Activated naive CD4-positive, alpha-beta T cell treated with anti-CD3 and anti-CD28 coated beads, Interleukin-2, amount 50 U/mL, for 72 hours (primary cell): ENCODE measurements around the gene JAKMIP1. TPM values are rescaled to one million over a fixed set of nuclear protein-coding genes. Genes with fewer than 3 reads are reported as not detected.

ENCODE experiments used
- ATAC-seq, 2 donors: fragments of 150-1000 bp; cut with Tn5 transposase; 2 replicates each; pipeline ENCODE4 v1.10.0; 2021; ENCODE audit warnings: mild to moderate bottlenecking in 2 of 2, moderate library complexity in 2 of 2
- DNase-seq, 2 donors: peaks; one replicate each; pipeline ENCODE4 v3.0.0; 2021 to 2022; ENCODE audit warnings: low spot score in 2 of 2
- H3K27ac Mint-ChIP-seq, 2 donors: one replicate each; pipeline ENCODE4 v1.8.0; 2022; ENCODE audit warnings: mild to moderate bottlenecking in 2 of 2, mixed read lengths in 2 of 2
- H3K36me3 Mint-ChIP-seq, 2 donors: one replicate each; pipeline ENCODE4 v1.8.0; 2022; ENCODE audit warnings: mixed read lengths in 2 of 2
- H3K9me3 Mint-ChIP-seq, 2 donors: one replicate each; pipeline ENCODE4 v1.8.0; 2022; ENCODE audit warnings: mixed read lengths in 2 of 2
- total RNA-seq, 2 donors: library from RNA; stranded (reverse); gene quantifications; one replicate each; pipeline ENCODE4 v1.2.3, GENCODE V29; 2022

The JAKMIP1 gene
- total RNA-seq, 2 donors from 2014 or later, result 1.3 to 7.4 TPM

GRCh38 chr4:6111354-6111960 lies 88.9 kb downstream of the JAKMIP1 start:
- ATAC-seq (no peak), DNase-seq (no peak)
- peaks cover 0 to 2% of the 10 kb centered on the region in 2 donors for H3K36me3 Mint-ChIP-seq
- no peaks in the 10 kb centered on the region for H3K9me3 Mint-ChIP-seq
- no peak overlapping the region for H3K27ac Mint-ChIP-seq

GRCh38 chr4:6110681-6111353 lies 89.5 kb downstream of the JAKMIP1 start:
- no peak overlapping the region for H3K27ac Mint-ChIP-seq
- DNase-seq (no peak), ATAC-seq (no peak)
- H3K9me3 Mint-ChIP-seq, result no peaks in the 10 kb centered on the region
- peaks cover 0 to 4% of the 10 kb centered on the region in 2 donors for H3K36me3 Mint-ChIP-seq

GRCh38 chr4:6109842-6110560 lies 90.3 kb downstream of the JAKMIP1 start:
- Mint-ChIP-seq H3K36me3 (peaks cover 0 to 4% of the 10 kb centered on the region in 2 donors), H3K27ac (no peak overlapping the region), H3K9me3 (no peaks in the 10 kb centered on the region)
- ATAC-seq, result no peak
- DNase-seq, result no peak

GRCh38 chr4:6107886-6108285 lies 92.5 kb downstream of the JAKMIP1 start:
- Mint-ChIP-seq H3K9me3 (no peaks in the 10 kb centered on the region), H3K36me3 (peaks cover 0 to 4% of the 10 kb centered on the region in 2 donors), H3K27ac (no peak overlapping the region)
- no peak for DNase-seq
- ATAC-seq, result no peak

- DNase-seq, result no peak
- peaks cover 0 to 4% of the 10 kb centered on the region in 2 donors for H3K36me3 Mint-ChIP-seq
- no peaks in the 10 kb centered on the region for H3K9me3 Mint-ChIP-seq
- no peak overlapping the region for H3K27ac Mint-ChIP-seq
- no peak for ATAC-seq
These were observed 93.1 kb downstream of the JAKMIP1 start for GRCh38 chr4:6107114-6107791.

GRCh38 chr4:6106156-6106555 lies 94.2 kb downstream of the JAKMIP1 start:
- DNase-seq (no peak), ATAC-seq (no peak)
- Mint-ChIP-seq H3K36me3 (peaks cover 0 to 4% of the 10 kb centered on the region in 2 donors), H3K27ac (no peak overlapping the region), H3K9me3 (no peaks in the 10 kb centered on the region)

- Mint-ChIP-seq H3K27ac (no peak overlapping the region), H3K9me3 (no peaks in the 10 kb centered on the region), H3K36me3 (peaks cover 0 to 4% of the 10 kb centered on the region in 2 donors)
- ATAC-seq (no peak), DNase-seq (no peak)
These were observed 94.9 kb downstream of the JAKMIP1 start for GRCh38 chr4:6105311-6105911.

GRCh38 chr4:6104541-6105130 lies 95.7 kb downstream of the JAKMIP1 start:
- Mint-ChIP-seq H3K36me3 (peaks cover 0 to 4% of the 10 kb centered on the region in 2 donors), H3K27ac (no peak overlapping the region), H3K9me3 (no peaks in the 10 kb centered on the region)
- ATAC-seq (no peak), DNase-seq (no peak)

GRCh38 chr4:6097581-6097980 lies 102.8 kb downstream of the JAKMIP1 start:
- DNase-seq, result no peak
- ATAC-seq, result no peak

GRCh38 chr4:6095897-6096296 lies 104.5 kb downstream of the JAKMIP1 start:
- Mint-ChIP-seq H3K27ac (no peak overlapping the region), H3K9me3 (no peaks in the 10 kb centered on the region), H3K36me3 (no peaks in the 10 kb centered on the region)
- no peak for DNase-seq
- no peak for ATAC-seq

More at GRCh38 chr4:6097581-6097980, 102.8 kb downstream of the JAKMIP1 start:
- H3K9me3 Mint-ChIP-seq, result no peaks in the 10 kb centered on the region
- no peaks in the 10 kb centered on the region for H3K36me3 Mint-ChIP-seq
- H3K27ac Mint-ChIP-seq, result no peak overlapping the region

- no peak for DNase-seq
- Mint-ChIP-seq H3K9me3 (no peaks in the 10 kb centered on the region), H3K36me3 (no peaks in the 10 kb centered on the region), H3K27ac (no peak overlapping the region)
- ATAC-seq, result peak; percentile 13 to 58
These were observed 105.2 kb downstream of the JAKMIP1 start for GRCh38 chr4:6095023-6095752.

GRCh38 chr4:6093671-6094070 lies 106.7 kb downstream of the JAKMIP1 start:
- no peaks in the 10 kb centered on the region for H3K36me3 Mint-ChIP-seq
- H3K27ac Mint-ChIP-seq, result no peak overlapping the region
- H3K9me3 Mint-ChIP-seq, result no peaks in the 10 kb centered on the region
- ATAC-seq (no peak), DNase-seq (no peak)

GRCh38 chr4:6092971-6093370 lies 107.4 kb downstream of the JAKMIP1 start:
- Mint-ChIP-seq H3K9me3 (no peaks in the 10 kb centered on the region), H3K36me3 (no peaks in the 10 kb centered on the region), H3K27ac (no peak overlapping the region)
- ATAC-seq, result no peak
- DNase-seq, result no peak

- no peak overlapping the region for H3K27ac Mint-ChIP-seq
- H3K9me3 Mint-ChIP-seq, result no peaks in the 10 kb centered on the region
- no peak for ATAC-seq
- DNase-seq, result no peak
- no peaks in the 10 kb centered on the region for H3K36me3 Mint-ChIP-seq
These were observed 108.2 kb downstream of the JAKMIP1 start for GRCh38 chr4:6092131-6092530.

- H3K27ac Mint-ChIP-seq, result no peak overlapping the region
- H3K9me3 Mint-ChIP-seq, result no peaks in the 10 kb centered on the region
- no peaks in the 10 kb centered on the region for H3K36me3 Mint-ChIP-seq
- no peak for ATAC-seq
- DNase-seq, result no peak
These were observed 109.4 kb downstream of the JAKMIP1 start for GRCh38 chr4:6090931-6091330.

- no peaks in the 10 kb centered on the region for H3K9me3 Mint-ChIP-seq
- no peak for ATAC-seq
- no peak overlapping the region for H3K27ac Mint-ChIP-seq
- no peak for DNase-seq
- no peaks in the 10 kb centered on the region for H3K36me3 Mint-ChIP-seq
These were observed 111.4 kb downstream of the JAKMIP1 start for GRCh38 chr4:6088950-6089349.
